B cell (primary cell): ENCODE data around the gene POP5. TPM values are rescaled to one million over a fixed set of nuclear protein-coding genes. Genes with fewer than 3 reads are reported as not detected.

ENCODE experiments used
- ATAC-seq: fragments of 200-7000 bp; cut with Tn5 transposase; one replicate; pipeline ENCODE4 v1.10.0; 2021; ENCODE audit warnings: low read depth, mild to moderate bottlenecking, moderate number of reproducible peaks, moderate library complexity
- CTCF ChIA-PET: fragments of 350-600 bp; sonication (Branson Sonifier 250); formaldehyde crosslinking; loops from one replicate; lab custom pipeline; 2021; ENCODE audit warnings: antibody characterized with exemption, inconsistent platforms; lab: Charles Lee
- POLR2A ChIA-PET: fragments of 350-600 bp; sonication (Branson Sonifier 250); formaldehyde crosslinking; loops from one replicate; lab custom pipeline; 2021; ENCODE audit warnings: antibody characterized with exemption; lab: Charles Lee
- DNase-seq: peaks from one replicate; pipeline ENCODE4 v3.0.0; 2013
- H2AFZ ChIP-seq: 2 replicates; pipeline ENCODE4 v1.6.1; 2012; ENCODE audit warnings: mild to moderate bottlenecking, low read depth, low read length; ENCODE audit not compliant: insufficient read depth, poor library complexity, severe bottlenecking
- H3K27ac ChIP-seq, 2 donors: 1 replicate in 1 of 2; 2 replicates in 1 of 2; pipeline ENCODE4 v1.5.1; 2012 to 2013; ENCODE audit warnings: low read length in 2 of 2, mild to moderate bottlenecking in 2 of 2, moderate library complexity in 1 of 2
- H3K27me3 ChIP-seq, 4 experiments: fragments of 200-600 bp in 1 of 4; sonication (generic) in 1 of 4; replicated peaks in 1 of 4; 1 replicate in 2 of 4; 2 replicates in 2 of 4; pipeline versions ENCODE4 v1.6.1 to v1.7.0; 2013 to 2016; ENCODE audit warnings: low read length in 3 of 4, mild to moderate bottlenecking in 2 of 4, mixed read lengths in 1 of 4, moderate library complexity in 1 of 4; ENCODE audit not compliant: insufficient read depth in 4 of 4, control insufficient read depth in 3 of 4; ENCODE audit errors: control extremely low read depth in 1 of 4
- H3K36me3 ChIP-seq, 2 experiments: replicated peaks in 1 of 2; 1 replicate in 1 of 2; 2 replicates in 1 of 2; pipeline versions ENCODE4 v1.6.1 to v1.7.1; 2013; ENCODE audit warnings: low read length in 1 of 2; ENCODE audit not compliant: insufficient read depth in 2 of 2, control insufficient read depth in 1 of 2; ENCODE audit errors: control extremely low read depth in 1 of 2, extremely low read depth in 1 of 2
- H3K4me1 ChIP-seq, 2 donors: fragments of 200-600 bp in 1 of 2; sonication (generic) in 1 of 2; 1 replicate in 1 of 2; 2 replicates in 1 of 2; pipeline versions ENCODE4 v1.5.1 to v1.6.1; 2013 to 2017; ENCODE audit warnings: low read length in 2 of 2; ENCODE audit not compliant: control insufficient read depth in 2 of 2, insufficient read depth in 2 of 2
- H3K4me2 ChIP-seq: replicated peaks from 2 replicates; pipeline ENCODE3; 2012; ENCODE audit warnings: mild to moderate bottlenecking, low read depth, low read length; ENCODE audit not compliant: poor library complexity, severe bottlenecking
- H3K4me3 ChIP-seq, 5 experiments: fragments of 200-600 bp in 1 of 5; sonication (generic) in 1 of 5; 1 replicate in 3 of 5; 2 replicates in 2 of 5; pipeline versions ENCODE4 v1.5.1 to v1.7.0; 2011 to 2016; ENCODE audit warnings: low read length in 4 of 5, mild to moderate bottlenecking in 4 of 5, low read depth in 2 of 5, control low read depth in 1 of 5, moderate library complexity in 1 of 5; ENCODE audit not compliant: insufficient read depth in 1 of 5; ENCODE audit errors: control extremely low read depth in 1 of 5, extremely low read depth in 1 of 5
- H3K79me2 ChIP-seq: fragments of 200-600 bp; sonication (generic); one replicate; pipeline ENCODE4 v1.6.0; 2016; ENCODE audit warnings: low read length; ENCODE audit not compliant: control insufficient read depth, insufficient read depth
- H3K9ac ChIP-seq: fragments of 200-600 bp; sonication (generic); 2 replicates; pipeline ENCODE4 v1.6.1; 2017; ENCODE audit warnings: mild to moderate bottlenecking, low read length, moderate library complexity
- H3K9me3 ChIP-seq, 3 donors: one replicate each; pipeline versions ENCODE4 v1.6.1 to v1.7.1; 2013; ENCODE audit warnings: low read length in 2 of 3; ENCODE audit not compliant: control insufficient read depth in 2 of 3, insufficient read depth in 1 of 3; ENCODE audit errors: control extremely low read depth in 1 of 3
- H4K20me1 ChIP-seq: 2 replicates; pipeline ENCODE4 v1.6.0; 2012; ENCODE audit warnings: mild to moderate bottlenecking, low read length; ENCODE audit not compliant: insufficient read depth, control insufficient read depth, poor library complexity, severe bottlenecking
- H3K27ac Mint-ChIP-seq: one replicate; pipeline ENCODE4 v1.8.0; 2021; ENCODE audit warnings: mixed read lengths
- H3K27me3 Mint-ChIP-seq: one replicate; pipeline ENCODE4 v1.8.0; 2021; ENCODE audit warnings: mixed read lengths
- H3K4me1 Mint-ChIP-seq: one replicate; pipeline ENCODE4 v1.8.0; 2021; ENCODE audit warnings: mixed read lengths
- H3K4me3 Mint-ChIP-seq: one replicate; pipeline ENCODE4 v1.8.0; 2021; ENCODE audit warnings: mixed read lengths
- H3K9me3 Mint-ChIP-seq: one replicate; pipeline ENCODE4 v1.8.0; 2022; ENCODE audit warnings: mixed read lengths; ENCODE audit not compliant: insufficient read depth
- CTCF ChIP-seq: fragments of 200-600 bp; IDR thresholded peaks from one replicate; pipeline ENCODE4 v1.8.0; 2022; ENCODE audit warnings: antibody characterized with exemption, mild to moderate bottlenecking
- EZH2 ChIP-seq: IDR thresholded peaks from 2 replicates; pipeline ENCODE4 v1.6.1; 2012; ENCODE audit warnings: borderline replicate concordance, low read depth, mild to moderate bottlenecking, moderate library complexity, low read length; ENCODE audit not compliant: insufficient read depth, poor library complexity, severe bottlenecking
- WGBS: methylation state at CpG from one replicate; pipeline ENCODE4 v1.1.5; 2013; ENCODE audit warnings: missing lambda C conversion rate; ENCODE audit not compliant: insufficient coverage; 5-methylcytosine and 5-hydroxymethylcytosine counted together
- intact Hi-C: fragments of 100-400 bp; cut with micrococcal nuclease; formaldehyde crosslinking; loops from one replicate; pipeline ENCODE4 v1.10.0; 2022
- polyA plus RNA-seq: library from polyadenylated mRNA; depleted of rRNA; stranded (reverse); fragments of >200 nt; gene quantifications from 2 replicates; pipeline ENCODE4 v1.2.3, GENCODE V29; 2012
- total RNA-seq, 2 donors: library from RNA; stranded (reverse); fragments of 120-200 nt in 1 of 2; gene quantifications; 1 replicate in 1 of 2; 2 replicates in 1 of 2; pipeline versions ENCODE4 v1.2.3 to v1.2.4, GENCODE V29; 2013 to 2022

Gene POP5
- total and polyA plus RNA-seq, 2 donors (not counting 1 experiment from before 2014, with no cell fraction given): 60.6 to 107 TPM

DNA sequence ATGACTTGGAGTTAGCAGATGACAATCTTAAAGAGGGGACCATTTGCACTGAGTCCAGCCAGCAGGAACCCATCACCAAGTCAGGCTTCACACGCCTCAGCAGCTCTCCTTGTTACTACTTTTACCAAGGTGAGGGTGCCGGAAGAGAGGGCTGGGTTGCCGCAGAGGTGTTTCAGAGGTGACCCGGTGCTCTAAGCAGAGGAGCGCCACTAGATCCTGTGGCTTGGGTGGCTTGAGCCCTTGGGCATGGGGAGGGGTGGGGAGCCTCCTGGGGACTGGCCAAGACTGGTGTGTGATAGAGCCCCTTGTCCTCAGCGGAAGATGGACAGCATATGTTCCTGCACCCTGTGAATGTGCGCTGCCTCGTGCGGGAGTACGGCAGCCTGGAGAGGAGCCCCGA is 17.7 kb downstream of the POP5 start:
- Histone ChIP-seq H3K4me2 (no peak overlapping the region), H3K36me3 (peaks cover 35 to 82% of the 10 kb centered on the region in 2 experiments), H3K9me3 (no peaks in the 10 kb centered on the region), H3K9ac (no peak overlapping the region), H2AFZ (no peak overlapping the region), H3K4me3 (no peak overlapping the region), H3K4me1 (no peaks in the 10 kb centered on the region), H3K79me2 (peaks cover 27% of the 10 kb centered on the region), H3K27me3 (no peaks in the 10 kb centered on the region), H4K20me1 (peaks cover 22% of the 10 kb centered on the region), H3K27ac (no peak overlapping the region)
- ChIA-PET CTCF (no interaction called here), POLR2A (no interaction called here)
- Mint-ChIP-seq H3K4me1 (no peaks in the 10 kb centered on the region), H3K4me3 (no peak overlapping the region), H3K27ac (no peak overlapping the region), H3K9me3 (no peaks in the 10 kb centered on the region), H3K27me3 (no peaks in the 10 kb centered on the region)
- TF ChIP-seq EZH2 (no peak), CTCF (no peak)
- 96% methylated on average over 10 of the region's 11 CpGs for WGBS
- DNase-seq (no peak), ATAC-seq (no peak)
- intact Hi-C loops: no loop called here

DNA sequence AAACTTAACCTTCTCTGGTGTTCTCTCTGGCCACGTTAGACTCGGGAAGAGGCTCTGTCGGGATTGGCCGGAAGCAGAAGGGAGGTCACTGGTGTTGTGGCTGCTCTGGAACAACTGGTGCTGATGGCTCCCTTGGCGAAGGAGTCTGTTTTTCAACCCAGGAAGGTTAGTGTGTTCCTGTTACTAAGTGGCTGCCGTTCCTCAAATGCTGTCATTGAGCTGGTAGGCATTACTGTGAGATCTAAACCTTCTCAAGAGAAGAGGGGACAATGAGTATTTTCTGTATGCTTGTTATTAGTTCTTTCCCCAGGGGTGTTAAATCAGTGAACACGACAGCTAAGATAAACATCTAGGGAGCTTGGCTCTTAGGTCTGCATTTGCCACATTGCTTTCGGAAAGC is 18.3 kb downstream of the POP5 start:
- WGBS: 98% methylated on average over 8 of the region's 8 CpGs
- Mint-ChIP-seq H3K27ac (no peak overlapping the region), H3K4me3 (no peak overlapping the region), H3K4me1 (no peaks in the 10 kb centered on the region), H3K9me3 (no peaks in the 10 kb centered on the region), H3K27me3 (no peaks in the 10 kb centered on the region)
- Histone ChIP-seq H3K4me1 (no peaks in the 10 kb centered on the region), H3K4me3 (no peak overlapping the region), H3K36me3 (peaks cover 34 to 82% of the 10 kb centered on the region in 2 experiments), H3K9ac (no peak overlapping the region), H3K27me3 (no peaks in the 10 kb centered on the region), H3K9me3 (no peaks in the 10 kb centered on the region), H3K4me2 (no peak overlapping the region), H4K20me1 (peaks cover 22% of the 10 kb centered on the region), H3K27ac (no peak overlapping the region), H3K79me2 (peaks cover 27% of the 10 kb centered on the region), H2AFZ (no peak overlapping the region)
- TF ChIP-seq EZH2: no peak
- TF ChIP-seq CTCF: no peak
- ATAC-seq (no peak), DNase-seq (no peak)
- POLR2A ChIA-PET: interaction anchor here (0.7 kb wide), 1 partner anchor 19 kb away, joined by 3 read pairs; the partner anchor contains the start of gene POP5
- CTCF ChIA-PET: no interaction called here
- intact Hi-C loops: no loop called here
